ENCODE measurements around the gene DDX25. TPM values are rescaled to one million over a fixed set of nuclear protein-coding genes. Genes with fewer than 3 reads are reported as not detected.

The DDX25 gene
- total and polyA plus RNA-seq, 9 of the 15 experiments (the other 6 are each of a cell fraction or from before 2014, with no cell fraction given): not detected

GRCh38 chr11:125977333-125977732 is 73.0 kb downstream of the DDX25 start:
- in situ Hi-C loops (cut with MboI): no loop called here
- Histone ChIP-seq H3K79me2 (ENCODE audit: control insufficient read depth, insufficient read depth, low read length) (no peaks in the 10 kb centered on the region), H3K4me3 (no peak overlapping the region), H3K4me1 (replicated peaks in 1 of 2; ENCODE audit: control insufficient read depth in 2 of 2, insufficient read depth in 2 of 2, low read length in 2 of 2) (no peaks in the 10 kb centered on the region), H3K9me3 (replicated peaks; ENCODE audit: control insufficient read depth, insufficient read depth, low read depth, low read length) (no peaks in the 10 kb centered on the region), H3K9me1 (ENCODE audit: control insufficient read depth, insufficient read depth, low read length) (no peaks in the 10 kb centered on the region), H3K9ac (ENCODE audit: insufficient read depth in 1 of 2, low read depth in 2 of 2, low read length in 2 of 2) (no peak overlapping the region), H4K20me1 (replicated peaks; ENCODE audit: control insufficient read depth, insufficient read depth, low read length) (no peaks in the 10 kb centered on the region), H3K27me3 (ENCODE audit: control insufficient read depth in 2 of 2, insufficient read depth in 2 of 2, low read length in 2 of 2) (peaks cover 11 to 17% of the 10 kb centered on the region in 2 experiments; a peak in 4 of 5 replicates), H2AFZ (ENCODE audit: low read depth, low read length) (no peak overlapping the region), H3K27ac (ENCODE audit: extremely low read depth, low read depth, low read length) (no peak overlapping the region), H3K4me2 (ENCODE audit: insufficient read depth, low read length) (no peak overlapping the region), H3K36me3 (ENCODE audit: control insufficient read depth, insufficient read depth, low read length) (no peaks in the 10 kb centered on the region)
- intact Hi-C loops (cut with micrococcal nuclease): no loop called here
- BruUV-seq (replicated peaks): no TSS peak
- no peak for ATAC-seq
- TF ChIP-seq KAT8 (IDR thresholded peaks at IDR 0.05; ENCODE audit: low read depth) (no peak), GABPB2 (CRISPR knock-in tag; conservative IDR thresholded peaks at IDR 0.05) (no peak)
- CTCF ChIA-PET (ENCODE audit: low intra/inter-chr PET ratio): interaction anchor here (0.5 kb wide), 1 partner anchor 65 kb away, joined by 3 read pairs; no protein-coding TSS in a partner anchor
- POLR2A ChIA-PET: no interaction called here
- no peak for DNase-seq (ENCODE audit: extremely low read depth in 1 of 4, low spot score in 3 of 4)
- FAIRE-seq: no peak
- 1% methylated on average over 3 of the region's 3 CpGs for WGBS (ENCODE audit: insufficient coverage, low coverage, missing lambda C conversion rate)

DNA sequence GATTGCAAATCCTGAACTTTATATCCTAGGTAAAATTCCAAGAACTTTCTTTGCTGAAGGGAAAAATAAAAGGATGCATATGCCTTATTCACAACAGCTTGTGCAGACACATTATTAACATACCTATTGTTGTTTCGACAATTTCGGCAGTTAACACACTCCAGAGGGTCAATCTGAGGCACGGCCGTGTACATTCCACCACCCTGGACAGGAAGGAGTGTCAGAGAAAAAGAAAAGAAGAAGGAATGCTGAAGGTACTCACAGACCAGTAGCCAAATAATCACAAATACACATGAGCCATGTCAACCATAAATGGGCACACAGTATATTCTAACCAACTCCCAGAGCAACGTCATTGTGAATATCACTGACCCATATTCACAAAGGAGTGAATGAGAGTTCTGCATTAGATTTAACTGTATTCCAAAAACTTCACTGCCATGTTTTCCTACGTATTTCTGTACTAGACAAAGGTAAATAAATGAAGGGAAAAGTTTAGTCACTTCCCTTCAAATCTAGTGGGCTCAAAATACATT is 73.9 kb downstream of the DDX25 start:
- Histone ChIP-seq H3K4me2 (ENCODE audit: insufficient read depth, low read length) (no peak overlapping the region), H3K27me3 (ENCODE audit: control insufficient read depth in 2 of 2, insufficient read depth in 2 of 2, low read length in 2 of 2) (peaks cover 13 to 15% of the 10 kb centered on the region in 2 experiments; a peak in 4 of 5 replicates), H3K4me1 (replicated peaks in 1 of 2; ENCODE audit: control insufficient read depth in 2 of 2, insufficient read depth in 2 of 2, low read length in 2 of 2) (no peaks in the 10 kb centered on the region), H4K20me1 (replicated peaks; ENCODE audit: control insufficient read depth, insufficient read depth, low read length) (no peaks in the 10 kb centered on the region), H3K9me1 (ENCODE audit: control insufficient read depth, insufficient read depth, low read length) (no peaks in the 10 kb centered on the region), H3K9ac (ENCODE audit: insufficient read depth in 1 of 2, low read depth in 2 of 2, low read length in 2 of 2) (no peak overlapping the region), H3K36me3 (ENCODE audit: control insufficient read depth, insufficient read depth, low read length) (no peaks in the 10 kb centered on the region), H3K9me3 (replicated peaks; ENCODE audit: control insufficient read depth, insufficient read depth, low read depth, low read length) (no peaks in the 10 kb centered on the region), H3K79me2 (ENCODE audit: control insufficient read depth, insufficient read depth, low read length) (no peaks in the 10 kb centered on the region), H2AFZ (ENCODE audit: low read depth, low read length) (no peak overlapping the region), H3K4me3 (no peak overlapping the region), H3K27ac (ENCODE audit: extremely low read depth, low read depth, low read length) (no peak overlapping the region)
- WGBS (ENCODE audit: insufficient coverage, low coverage, missing lambda C conversion rate): 1% methylated on average over 6 of the region's 6 CpGs
- CTCF ChIA-PET (ENCODE audit: low intra/inter-chr PET ratio): no interaction called here
- DNase-seq (ENCODE audit: extremely low read depth in 1 of 4, low spot score in 3 of 4): no peak
- BruUV-seq (replicated peaks): no TSS peak
- POLR2A ChIA-PET: no interaction called here
- intact Hi-C loops (cut with micrococcal nuclease): no loop called here
- in situ Hi-C loops (cut with MboI): no loop called here
- no peak for FAIRE-seq
- ATAC-seq: no peak
- TF ChIP-seq, protein P1, sequence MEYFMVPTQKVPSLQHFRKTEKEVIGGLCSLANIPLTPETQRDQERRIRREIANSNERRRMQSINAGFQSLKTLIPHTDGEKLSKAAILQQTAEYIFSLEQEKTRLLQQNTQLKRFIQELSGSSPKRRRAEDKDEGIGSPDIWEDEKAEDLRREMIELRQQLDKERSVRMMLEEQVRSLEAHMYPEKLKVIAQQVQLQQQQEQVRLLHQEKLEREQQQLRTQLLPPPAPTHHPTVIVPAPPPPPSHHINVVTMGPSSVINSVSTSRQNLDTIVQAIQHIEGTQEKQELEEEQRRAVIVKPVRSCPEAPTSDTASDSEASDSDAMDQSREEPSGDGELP (CRISPR knock-in tag; IDR thresholded peaks at IDR 0.05; ENCODE audit: borderline replicate concordance): no peak
- no peak for TF ChIP-seq CREM (IDR thresholded peaks at IDR 0.05; ENCODE audit: low read depth)
- no peak for TF ChIP-seq SUPT5H (IDR thresholded peaks at IDR 0.05)
- TF ChIP-seq ZNF76 (CRISPR knock-in tag; IDR thresholded peaks at IDR 0.05; ENCODE audit: borderline replicate concordance): no peak
- TF ChIP-seq ZNF764 (CRISPR knock-in tag; IDR thresholded peaks at IDR 0.05; ENCODE audit: low read depth): no peak
- no peak for TF ChIP-seq SFPQ (IDR thresholded peaks at IDR 0.05; ENCODE audit: low read depth, low read length)
- TF ChIP-seq, protein P2, sequence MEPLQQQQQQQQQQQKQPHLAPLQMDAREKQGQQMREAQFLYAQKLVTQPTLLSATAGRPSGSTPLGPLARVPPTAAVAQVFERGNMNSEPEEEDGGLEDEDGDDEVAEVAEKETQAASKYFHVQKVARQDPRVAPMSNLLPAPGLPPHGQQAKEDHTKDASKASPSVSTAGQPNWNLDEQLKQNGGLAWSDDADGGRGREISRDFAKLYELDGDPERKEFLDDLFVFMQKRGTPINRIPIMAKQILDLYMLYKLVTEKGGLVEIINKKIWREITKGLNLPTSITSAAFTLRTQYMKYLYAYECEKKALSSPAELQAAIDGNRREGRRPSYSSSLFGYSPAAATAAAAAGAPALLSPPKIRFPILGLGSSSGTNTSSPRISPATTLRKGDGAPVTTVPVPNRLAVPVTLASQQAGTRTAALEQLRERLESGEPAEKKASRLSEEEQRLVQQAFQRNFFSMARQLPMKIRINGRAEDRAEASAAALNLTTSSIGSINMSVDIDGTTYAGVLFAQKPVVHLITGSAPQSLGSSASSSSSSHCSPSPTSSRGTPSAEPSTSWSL (CRISPR knock-in tag; IDR thresholded peaks at IDR 0.05; ENCODE audit: borderline replicate concordance): no peak
- no peak for TF ChIP-seq MYC (IDR thresholded peaks at IDR 0.05; ENCODE audit: low read depth, low read length)
- no peak for TF ChIP-seq MYC (CRISPR knock-in tag; IDR thresholded peaks at IDR 0.05; ENCODE audit: borderline replicate concordance, low read depth)
- no peak for TF ChIP-seq RBM39 (optimal IDR thresholded peaks at IDR 0.05; ENCODE audit: low read depth, low read length)
- no peak for TF ChIP-seq MTA2 (IDR thresholded peaks at IDR 0.05; ENCODE audit: low read depth)

All from K562 (cell line).